Esophagus muscularis mucosa (tissue), 4 donors: ENCODE results near the gene CHST14. TPM values are rescaled to one million over a fixed set of nuclear protein-coding genes. Genes with fewer than 3 reads are reported as not detected.

ENCODE experiments used
- DNase-seq: peaks from one replicate; pipeline ENCODE4 v3.0.0-alpha.2; 2017; ENCODE audit errors: extremely low spot score
- H3K27ac ChIP-seq, 4 donors: fragments of 200-600 bp; sonication (generic); replicated peaks in 1 of 4; 1 replicate in 3 of 4; 2 replicates in 1 of 4; pipeline ENCODE4 v1.5.1; 2016 to 2019; ENCODE audit warnings: mild to moderate bottlenecking in 1 of 4
- H3K27me3 ChIP-seq, 4 donors: fragments of 200-600 bp; sonication (generic); one replicate each; pipeline versions ENCODE4 v1.5.1 to v1.6.0; 2016 to 2019
- H3K36me3 ChIP-seq, 4 donors: fragments of 200-600 bp; sonication (generic); one replicate each; pipeline ENCODE4 v1.5.1; 2016 to 2019
- H3K4me1 ChIP-seq, 4 donors: fragments of 200-600 bp; sonication (generic); one replicate each; pipeline ENCODE4 v1.5.1; 2016 to 2019
- H3K4me3 ChIP-seq, 4 donors: fragments of 200-600 bp; sonication (generic); 1 replicate in 2 of 4; 2 replicates in 2 of 4; pipeline ENCODE4 v1.5.1; 2016 to 2019; ENCODE audit warnings: mild to moderate bottlenecking in 4 of 4, moderate library complexity in 1 of 4
- H3K9me3 ChIP-seq, 4 donors: fragments of 200-600 bp; sonication (generic); 1 replicate in 3 of 4; 2 replicates in 1 of 4; pipeline ENCODE4 v1.5.1; 2016 to 2019
- CTCF ChIP-seq, 3 experiments: fragments of 200-600 bp in 2 of 3; fragments of 450-650 bp in 1 of 3; sonication (generic) in 2 of 3; IDR thresholded peaks; one replicate each; pipeline ENCODE4 v1.5.1; 2017 to 2019; ENCODE audit warnings: antibody characterized with exemption in 3 of 3, mild to moderate bottlenecking in 2 of 3, moderate library complexity in 1 of 3
- EP300 ChIP-seq: sonication (generic); formaldehyde crosslinking; IDR thresholded peaks from one replicate; pipeline ENCODE4 v1.6.1; 2017; ENCODE audit warnings: antibody characterized with exemption
- POLR2A ChIP-seq: fragments of 450-650 bp; IDR thresholded peaks from one replicate; pipeline ENCODE4 v1.6.1; 2017; ENCODE audit warnings: antibody characterized with exemption, moderate library complexity, mild to moderate bottlenecking, low read depth
- POLR2AphosphoS5 ChIP-seq, 2 donors: sonication (generic); formaldehyde crosslinking; IDR thresholded peaks; one replicate each; pipeline ENCODE4 v1.6.1; 2017; ENCODE audit warnings: antibody characterized with exemption in 2 of 2
- WGBS: methylation state at CpG from one replicate; pipeline ENCODE4 v1.1.5; 2018; 5-methylcytosine and 5-hydroxymethylcytosine counted together
- intact Hi-C: fragments of 100-400 bp; cut with DNase I; formaldehyde crosslinking; loops from one replicate; pipeline ENCODE4 v1.15.1; 2023
- total RNA-seq, 4 donors: library from RNA; depleted of rRNA; stranded (reverse); fragments of >200 nt; gene quantifications; one replicate each; pipeline versions ENCODE4 v1.1.0 to v1.2.1, GENCODE V29; 2016

The CHST14 gene
- total RNA-seq, 4 donors from 2014 or later = 7.9 to 16.6 (median 12.5) TPM

- no peaks in the 10 kb centered on the region for H3K9me3 ChIP-seq
- no peak for DNase-seq
- TF ChIP-seq POLR2A = no peak
- no peak for TF ChIP-seq EP300
- TF ChIP-seq POLR2AphosphoS5 (IDR thresholded peaks at IDR 0.05) = no peak
- no peak for TF ChIP-seq CTCF (IDR thresholded peaks at IDR 0.05)
- peaks cover 24 to 79% (median 68%) of the 10 kb centered on the region in 4 donors for H3K36me3 ChIP-seq
- H3K4me3 ChIP-seq = no peak overlapping the region
- H3K27ac ChIP-seq = no peak overlapping the region
- intact Hi-C loops = no loop called here
- H3K27me3 ChIP-seq = no peaks in the 10 kb centered on the region
- WGBS = 95% methylated on average over 3 of the region's 3 CpGs
- peaks cover 0 to 7% (median under 1%) of the 10 kb centered on the region in 4 donors for H3K4me1 ChIP-seq
Measured at GRCh38 chr15:40464595-40465185, 6.1 kb upstream of the CHST14 start.

- no peaks in the 10 kb centered on the region for H3K27me3 ChIP-seq
- no peak overlapping the region for H3K4me3 ChIP-seq
- H3K4me1 ChIP-seq = peaks cover 6 to 17% (median 9%) of the 10 kb centered on the region in 4 donors
- no peak for TF ChIP-seq POLR2AphosphoS5 (IDR thresholded peaks at IDR 0.05)
- TF ChIP-seq EP300 = no peak
- TF ChIP-seq CTCF (IDR thresholded peaks at IDR 0.05) = no peak
- TF ChIP-seq POLR2A = no peak
- DNase-seq = no peak
- no peaks in the 10 kb centered on the region for H3K9me3 ChIP-seq
- peaks cover 22 to 69% (median 60%) of the 10 kb centered on the region in 4 donors for H3K36me3 ChIP-seq
- intact Hi-C loops = no loop called here
- 100% methylated on average over 1 of the region's 10 CpGs for WGBS
- H3K27ac ChIP-seq = no peak overlapping the region
Measured at GRCh38 chr15:40465939-40466338, 4.8 kb upstream of the CHST14 start.

GRCh38 chr15:40466426-40467260 lies 4.1 kb upstream of the CHST14 start:
- Histone ChIP-seq H3K27ac (no peak overlapping the region), H3K4me1 (peaks cover 6 to 21% (median 11%) of the 10 kb centered on the region in 4 donors), H3K27me3 (no peaks in the 10 kb centered on the region), H3K4me3 (no peak overlapping the region), H3K9me3 (no peaks in the 10 kb centered on the region), H3K36me3 (peaks cover 22 to 62% (median 59%) of the 10 kb centered on the region in 4 donors)
- intact Hi-C loops = no loop called here
- no peak for TF ChIP-seq POLR2A
- no peak for TF ChIP-seq CTCF (IDR thresholded peaks at IDR 0.05)
- no peak for TF ChIP-seq EP300
- WGBS = 56% methylated on average over 4 of the region's 7 CpGs
- no peak for DNase-seq

GRCh38 chr15:40467261-40467615 lies 3.5 kb upstream of the CHST14 start:
- Histone ChIP-seq H3K27me3 (no peaks in the 10 kb centered on the region), H3K4me1 (peaks cover 12 to 27% (median 17%) of the 10 kb centered on the region in 4 donors), H3K36me3 (peaks cover 22 to 56% (median 53%) of the 10 kb centered on the region in 4 donors), H3K27ac (no peak overlapping the region), H3K4me3 (no peak overlapping the region), H3K9me3 (no peaks in the 10 kb centered on the region)
- DNase-seq = no peak
- intact Hi-C loops = no loop called here
- no peak for TF ChIP-seq POLR2AphosphoS5 (IDR thresholded peaks at IDR 0.05)
- TF ChIP-seq CTCF (IDR thresholded peaks at IDR 0.05) = no peak
- no peak for TF ChIP-seq EP300
- no peak for TF ChIP-seq POLR2A
